ENCODE measurements around the gene CAPZB. TPM values are rescaled to one million over a fixed set of nuclear protein-coding genes. Genes with fewer than 3 reads are reported as not detected.

CAPZB gene
- total RNA-seq, 2 experiments from 2014 or later, result 492 to 518 TPM

- Mint-ChIP-seq H3K27me3 (ENCODE audit: low read depth) (no peaks in the 10 kb centered on the region), H3K4me3 (no peak overlapping the region), H3K36me3 (ENCODE audit: low read depth) (peaks cover 32% of the 10 kb centered on the region), H3K27ac (no peak overlapping the region), H3K9me3 (ENCODE audit: insufficient read depth) (no peaks in the 10 kb centered on the region), H3K4me1 (ENCODE audit: low read depth) (peaks cover 83% of the 10 kb centered on the region)
- DNase-seq (no peak), ATAC-seq (no peak)
- ChIA-PET POLR2A (interaction anchor here (0.9 kb wide), 1 partner anchor 11 kb away, joined by 3 read pairs; no protein-coding TSS in a partner anchor), CTCF (interaction anchor here (1.0 to 1.3 kb wide), 2 partner anchors 15 to 125 kb away, joined by 3 to 4 read pairs; no protein-coding TSS in a partner anchor)
Measured at GRCh38 chr1:19457607-19458006, 27.7 kb downstream of the CAPZB start.

GRCh38 chr1:19456968-19457441, 28.3 kb downstream of the CAPZB start:
- Mint-ChIP-seq H3K4me3 (no peak overlapping the region), H3K27me3 (ENCODE audit: low read depth) (no peaks in the 10 kb centered on the region), H3K9me3 (ENCODE audit: insufficient read depth) (no peaks in the 10 kb centered on the region), H3K4me1 (ENCODE audit: low read depth) (peaks cover 85% of the 10 kb centered on the region), H3K27ac (no peak overlapping the region), H3K36me3 (ENCODE audit: low read depth) (peaks cover 35% of the 10 kb centered on the region)
- CTCF ChIA-PET, result interaction anchor here (1.0 to 1.3 kb wide), 2 partner anchors 15 to 125 kb away, joined by 3 to 4 read pairs; no protein-coding TSS in a partner anchor
- POLR2A ChIA-PET, result no interaction called here
- DNase-seq (no peak), ATAC-seq (no peak)

DNA sequence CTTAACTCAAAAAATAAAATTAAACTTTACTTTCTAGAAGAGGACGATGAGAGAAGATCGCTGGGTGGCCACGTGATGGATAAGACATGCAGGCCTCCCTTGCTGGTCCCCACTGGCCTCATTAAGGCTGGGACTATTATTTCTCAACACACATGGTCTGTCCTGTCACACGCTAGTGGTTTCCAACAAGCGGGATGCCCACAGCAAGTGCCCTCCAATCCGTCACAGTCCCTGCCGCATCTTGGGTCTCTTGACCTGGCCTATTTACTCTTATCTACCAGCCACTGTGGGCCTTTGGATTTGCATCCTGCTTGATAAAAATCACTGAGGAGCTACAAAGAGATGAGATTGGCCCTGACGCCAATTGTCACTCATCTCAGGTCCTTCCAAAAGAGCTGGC, 30.0 kb downstream of the CAPZB start:
- Mint-ChIP-seq H3K27me3 (ENCODE audit: low read depth) (no peaks in the 10 kb centered on the region), H3K4me1 (ENCODE audit: low read depth) (peaks cover 79% of the 10 kb centered on the region), H3K36me3 (ENCODE audit: low read depth) (peaks cover 28% of the 10 kb centered on the region), H3K4me3 (no peak overlapping the region), H3K9me3 (ENCODE audit: insufficient read depth) (no peaks in the 10 kb centered on the region), H3K27ac (peak overlapping the region; percentile 48)
- CTCF ChIA-PET, result interaction anchor here (1.7 kb wide), 1 partner anchor 64 kb away, joined by 5 read pairs; no protein-coding TSS in a partner anchor
- ATAC-seq, result no peak
- no peak for DNase-seq
- POLR2A ChIA-PET, result no interaction called here

GRCh38 chr1:19454265-19455146, 30.8 kb downstream of the CAPZB start:
- Mint-ChIP-seq H3K9me3 (ENCODE audit: insufficient read depth) (no peaks in the 10 kb centered on the region), H3K36me3 (ENCODE audit: low read depth) (peaks cover 25% of the 10 kb centered on the region), H3K27ac (peak overlapping the region; percentile 39), H3K4me3 (no peak overlapping the region), H3K27me3 (ENCODE audit: low read depth) (no peaks in the 10 kb centered on the region), H3K4me1 (ENCODE audit: low read depth) (peaks cover 77% of the 10 kb centered on the region)
- no peak for ATAC-seq
- DNase-seq, result no peak
- CTCF ChIA-PET, result interaction anchor here (1.7 kb wide), 1 partner anchor 64 kb away, joined by 5 read pairs; no protein-coding TSS in a partner anchor
- POLR2A ChIA-PET, result interaction anchor here (0.6 to 0.7 kb wide), 2 partner anchors 15 to 26 kb away, joined by 3 to 4 read pairs; no protein-coding TSS in a partner anchor

GRCh38 chr1:19453741-19454201, 31.6 kb downstream of the CAPZB start:
- DNase-seq (no peak), ATAC-seq (no peak)
- Mint-ChIP-seq H3K4me3 (no peak overlapping the region), H3K27me3 (ENCODE audit: low read depth) (no peaks in the 10 kb centered on the region), H3K9me3 (ENCODE audit: insufficient read depth) (no peaks in the 10 kb centered on the region), H3K4me1 (ENCODE audit: low read depth) (peaks cover 77% of the 10 kb centered on the region), H3K36me3 (ENCODE audit: low read depth) (peaks cover 28% of the 10 kb centered on the region), H3K27ac (peak overlapping the region; percentile 73)
- ChIA-PET CTCF (no interaction called here), POLR2A (interaction anchor here (0.7 kb wide), 1 partner anchor 16 kb away, joined by 3 read pairs; no protein-coding TSS in a partner anchor)

DNA sequence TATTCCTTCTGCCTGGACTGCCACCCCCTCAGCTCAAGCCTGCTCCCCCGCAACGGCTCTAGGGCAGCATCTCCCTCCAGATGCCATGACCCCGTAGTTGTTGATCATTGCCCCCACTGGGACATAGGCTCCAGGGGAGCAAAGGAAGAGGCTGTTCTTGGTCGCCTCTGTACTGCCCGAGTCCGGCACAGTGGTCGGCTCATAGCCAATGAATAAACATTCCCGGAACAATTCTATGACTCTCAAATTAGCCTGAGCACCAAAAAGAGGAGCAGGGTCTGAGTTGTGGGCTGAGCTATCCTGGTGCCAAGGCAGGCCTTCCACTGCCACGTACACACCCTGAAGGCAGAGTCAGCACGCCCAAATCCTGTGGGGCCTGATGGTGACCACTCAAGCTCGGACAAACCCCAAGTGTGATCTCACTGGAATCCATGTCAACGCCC, 33.1 kb downstream of the CAPZB start:
- H3K4me3 Mint-ChIP-seq, result no peak overlapping the region
- ChIA-PET POLR2A (no interaction called here), CTCF (interaction anchor here (0.6 to 1.2 kb wide), 2 partner anchors 12 to 14 kb away, joined by 3 read pairs; no protein-coding TSS in a partner anchor)
- no peak for ATAC-seq
- H3K36me3 Mint-ChIP-seq (ENCODE audit: low read depth), result peaks cover 33% of the 10 kb centered on the region
- DNase-seq, result no peak
- H3K9me3 Mint-ChIP-seq (ENCODE audit: insufficient read depth), result no peaks in the 10 kb centered on the region
- peaks cover 79% of the 10 kb centered on the region for H3K4me1 Mint-ChIP-seq (ENCODE audit: low read depth)
- H3K27me3 Mint-ChIP-seq (ENCODE audit: low read depth), result no peaks in the 10 kb centered on the region
- H3K27ac Mint-ChIP-seq, result no peak overlapping the region

DNA sequence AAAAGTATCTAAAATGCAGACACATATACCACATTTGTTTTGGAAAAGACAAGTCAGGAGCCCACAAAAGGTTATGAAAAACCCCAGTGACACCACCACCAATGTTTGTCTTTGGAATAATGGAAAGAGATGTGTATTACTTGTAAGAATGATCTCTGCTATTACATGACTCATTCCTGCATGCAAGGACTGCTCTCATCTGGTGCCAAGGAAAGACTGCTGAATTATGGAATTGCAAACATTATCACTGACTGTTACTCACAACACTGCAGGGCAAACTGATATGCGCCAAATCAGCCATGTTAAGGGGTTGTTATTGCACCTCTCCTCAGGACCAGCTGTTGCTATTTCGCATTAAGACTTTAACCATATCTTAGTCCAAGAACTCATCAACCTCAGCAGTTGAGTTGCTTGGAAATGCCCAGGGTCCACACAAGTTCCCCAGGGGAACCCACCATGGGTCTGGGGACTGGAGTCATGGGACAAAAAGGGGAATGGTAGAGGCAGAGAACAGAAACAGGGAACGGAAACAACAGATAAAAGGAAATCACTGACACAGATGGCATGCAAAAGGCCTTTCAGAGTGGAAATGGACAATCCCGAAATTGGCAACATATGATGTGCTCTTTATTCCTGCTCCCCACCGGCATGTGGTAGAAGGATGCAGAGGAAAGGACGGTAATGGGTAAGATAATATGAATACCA, 34.4 kb downstream of the CAPZB start:
- ChIA-PET POLR2A (no interaction called here), CTCF (no interaction called here)
- Mint-ChIP-seq H3K36me3 (ENCODE audit: low read depth) (peaks cover 41% of the 10 kb centered on the region), H3K27ac (peak overlapping the region; percentile 33), H3K4me1 (ENCODE audit: low read depth) (peaks cover 79% of the 10 kb centered on the region), H3K9me3 (ENCODE audit: insufficient read depth) (no peaks in the 10 kb centered on the region), H3K27me3 (ENCODE audit: low read depth) (no peaks in the 10 kb centered on the region), H3K4me3 (no peak overlapping the region)
- no peak for DNase-seq
- ATAC-seq, result no peak

- CTCF ChIA-PET, result interaction anchor here (1.2 to 1.3 kb wide), 2 partner anchors 9 to 31 kb away, joined by 3 to 4 read pairs; no protein-coding TSS in a partner anchor
- ATAC-seq (no peak), DNase-seq (no peak)
- Mint-ChIP-seq H3K27ac (peak overlapping the region; percentile 62), H3K4me3 (no peak overlapping the region), H3K36me3 (ENCODE audit: low read depth) (peaks cover 45% of the 10 kb centered on the region), H3K9me3 (ENCODE audit: insufficient read depth) (no peaks in the 10 kb centered on the region), H3K27me3 (ENCODE audit: low read depth) (no peaks in the 10 kb centered on the region), H3K4me1 (ENCODE audit: low read depth) (peaks cover 78% of the 10 kb centered on the region)
- POLR2A ChIA-PET, result interaction anchor here (1.6 kb wide), 1 partner anchor 35 kb away, joined by 4 read pairs; the partner anchor contains the start of gene CAPZB
Measured at GRCh38 chr1:19449454-19450228, 35.7 kb downstream of the CAPZB start.

- CTCF ChIA-PET, result interaction anchor here (0.9 to 1.3 kb wide), 2 partner anchors 32 to 202 kb away, joined by 3 to 4 read pairs; no protein-coding TSS in a partner anchor
- H3K9me3 Mint-ChIP-seq (ENCODE audit: insufficient read depth), result no peaks in the 10 kb centered on the region
- POLR2A ChIA-PET, result interaction anchor here (0.8 to 1.6 kb wide), 4 partner anchors 13 to 38 kb away, joined by 3 to 6 read pairs (median 4); partner anchors contain the start of gene CAPZB
Measured at GRCh38 chr1:19448491-19449439, 36.6 kb downstream of the CAPZB start.

GRCh38 chr1:19447550-19447949, 37.8 kb downstream of the CAPZB start:
- H3K4me3 Mint-ChIP-seq, result no peak overlapping the region
- peaks cover 45% of the 10 kb centered on the region for H3K36me3 Mint-ChIP-seq (ENCODE audit: low read depth)
- no peaks in the 10 kb centered on the region for H3K27me3 Mint-ChIP-seq (ENCODE audit: low read depth)
- H3K27ac Mint-ChIP-seq, result no peak overlapping the region
- peaks cover 69% of the 10 kb centered on the region for H3K4me1 Mint-ChIP-seq (ENCODE audit: low read depth)
- no peaks in the 10 kb centered on the region for H3K9me3 Mint-ChIP-seq (ENCODE audit: insufficient read depth)
- ATAC-seq (no peak), DNase-seq (no peak)
- ChIA-PET POLR2A (interaction anchor here (1.1 to 1.6 kb wide), 3 partner anchors 36 to 39 kb away, joined by 4 to 6 read pairs (median 4); partner anchors contain the start of gene CAPZB), CTCF (interaction anchor here (1.2 to 2.6 kb wide), 2 partner anchors 39 to 134 kb away, joined by 3 to 6 read pairs; no protein-coding TSS in a partner anchor)

More at GRCh38 chr1:19448491-19449439, 36.6 kb downstream of the CAPZB start:
- H3K36me3 Mint-ChIP-seq (ENCODE audit: low read depth), result peaks cover 45% of the 10 kb centered on the region
- peaks cover 69% of the 10 kb centered on the region for H3K4me1 Mint-ChIP-seq (ENCODE audit: low read depth)
- ATAC-seq (peak; percentile 34), DNase-seq (no peak)
- no peaks in the 10 kb centered on the region for H3K27me3 Mint-ChIP-seq (ENCODE audit: low read depth)
- peak overlapping the region; percentile 77 for H3K27ac Mint-ChIP-seq
- H3K4me3 Mint-ChIP-seq, result peak overlapping the region; percentile 17
